Keratinocyte (primary cell): ENCODE data around the gene CEACAM20. TPM values are rescaled to one million over a fixed set of nuclear protein-coding genes. Genes with fewer than 3 reads are reported as not detected.

Experiments used
- DNase-seq: peaks from one replicate; pipeline ENCODE4 v3.0.0-alpha.2; 2011; ENCODE audit warnings: low read depth, missing footprints, low spot score
- FAIRE-seq: peaks from 2 replicates; lab custom pipeline; 2011; peaks lifted over from hg19 to GRCh38; lab: Jason Lieb, UNC
- H2AFZ ChIP-seq: 2 replicates; pipeline ENCODE4 v1.6.0; 2012; ENCODE audit warnings: low read length, control low read depth, inconsistent platforms; ENCODE audit not compliant: control insufficient read depth
- H3K27ac ChIP-seq: 2 replicates; pipeline ENCODE4 v1.5.1; 2011; ENCODE audit warnings: low read length; ENCODE audit not compliant: control insufficient read depth, insufficient read depth
- H3K27me3 ChIP-seq: 3 replicates; pipeline ENCODE4 v1.6.0; 2011; ENCODE audit warnings: low read length; ENCODE audit not compliant: control insufficient read depth, insufficient read depth; ENCODE audit errors: extremely low read depth
- H3K36me3 ChIP-seq, 2 experiments: 2 replicates in 1 of 2; 3 replicates in 1 of 2; pipeline ENCODE4 v1.5.1; 2011; ENCODE audit warnings: low read length in 2 of 2, mild to moderate bottlenecking in 1 of 2; ENCODE audit not compliant: control insufficient read depth in 2 of 2, insufficient read depth in 2 of 2; ENCODE audit errors: extremely low read depth in 1 of 2
- H3K4me1 ChIP-seq: 3 replicates; pipeline ENCODE4 v1.5.1; 2011; ENCODE audit warnings: low read length; ENCODE audit not compliant: control insufficient read depth, insufficient read depth; ENCODE audit errors: extremely low read depth
- H3K4me2 ChIP-seq: 3 replicates; pipeline ENCODE4 v1.6.0; 2011; ENCODE audit warnings: low read depth, low read length; ENCODE audit not compliant: control insufficient read depth, insufficient read depth; ENCODE audit errors: extremely low read depth
- H3K4me3 ChIP-seq, 3 experiments: fragments of 200-600 bp in 1 of 3; sonication (generic) in 1 of 3; 2 replicates in 2 of 3; 3 replicates in 1 of 3; pipeline ENCODE4 v1.5.1; 2011 to 2016; ENCODE audit warnings: low read length in 3 of 3, mild to moderate bottlenecking in 3 of 3, control low read depth in 2 of 3, inconsistent platforms in 1 of 3, low read depth in 1 of 3, mixed read lengths in 1 of 3, mixed run types in 1 of 3, moderate library complexity in 1 of 3; ENCODE audit not compliant: control insufficient read depth in 2 of 3, insufficient read depth in 2 of 3; ENCODE audit errors: extremely low read depth in 1 of 3
- H3K79me2 ChIP-seq: 2 replicates; pipeline ENCODE4 v1.6.0; 2012; ENCODE audit warnings: low read length; ENCODE audit not compliant: control insufficient read depth, insufficient read depth
- H3K9ac ChIP-seq: 3 replicates; pipeline ENCODE4 v1.6.0; 2011; ENCODE audit warnings: low read length; ENCODE audit not compliant: control insufficient read depth, insufficient read depth; ENCODE audit errors: extremely low read depth
- H3K9me1 ChIP-seq: 3 replicates; pipeline ENCODE4 v1.6.0; 2011; ENCODE audit warnings: low read length; ENCODE audit not compliant: control insufficient read depth, insufficient read depth; ENCODE audit errors: extremely low read depth
- H3K9me3 ChIP-seq: 2 replicates; pipeline ENCODE4 v1.5.1; 2012; ENCODE audit warnings: low read depth, low read length; ENCODE audit not compliant: control insufficient read depth
- H4K20me1 ChIP-seq: 3 replicates; pipeline ENCODE4 v1.6.0; 2011; ENCODE audit warnings: low read length; ENCODE audit not compliant: control insufficient read depth, insufficient read depth; ENCODE audit errors: extremely low read depth
- EZH2 ChIP-seq: IDR thresholded peaks from one replicate; pipeline ENCODE4 v1.6.1; 2012; ENCODE audit warnings: inconsistent platforms, mild to moderate bottlenecking, low read length, moderate library complexity
- dilution Hi-C: fragments of 300-500 bp; cut with MboI; formaldehyde crosslinking; loops from one replicate; pipeline ENCODE4 v1.7.0; 2020; ENCODE audit warnings: low sequenced_read_pairs; ENCODE audit not compliant: extremely low pct_ligation_motif_present
- polyA minus RNA-seq, 3 experiments: library from RNA; depleted of rRNA, polyadenylated mRNA; stranded (reverse); fragments of >200 nt; gene quantifications; 1 replicate in 1 of 3; 2 replicates in 1 of 3; 3 replicates in 1 of 3; pipeline ENCODE4 v1.2.3, GENCODE V29; 2011
- polyA plus RNA-seq, 5 experiments: library from polyadenylated mRNA; depleted of rRNA in 3 of 5; stranded (reverse) in 3 of 5; stranded (forward) in 1 of 5; unstranded in 1 of 5; fragments of >200 nt; gene quantifications; 1 replicate in 1 of 5; 2 replicates in 3 of 5; 3 replicates in 1 of 5; pipeline versions ENCODE4 v1.2.1 to v1.2.3, GENCODE V29; 2011 to 2012; ENCODE audit warnings: missing spikeins in 2 of 5, low read depth in 1 of 5, low replicate concordance in 1 of 5
- TF ChIP-seq, protein P1 (sequence below), 3 experiments: IDR thresholded peaks in 1 of 3; conservative IDR thresholded peaks in 1 of 3; optimal IDR thresholded peaks in 1 of 3; 2 replicates in 2 of 3; 3 replicates in 1 of 3; pipeline versions ENCODE3 to v1.5.1; 2011; ENCODE audit warnings: low read length in 3 of 3, mild to moderate bottlenecking in 3 of 3, moderate library complexity in 2 of 3, control low read depth in 1 of 3, inconsistent platforms in 1 of 3; ENCODE audit not compliant: insufficient read depth in 2 of 3; ENCODE audit errors: extremely low read depth in 1 of 3

Gene CEACAM20
- polyA plus RNA-seq (not detected in 3 replicates), polyA minus RNA-seq (not detected in 3 replicates)
- not detected for polyA plus RNA-seq (2011; ENCODE audit: low read depth)
- polyA plus RNA-seq (2011; cell fraction: cytosol; rRNA removed) = not detected in 2 replicates
- not detected in 2 replicates for polyA plus RNA-seq (2011; cell fraction: nucleus; rRNA removed)
- polyA plus RNA-seq (2012; ENCODE audit: low replicate concordance) = not detected in 2 replicates
- not detected for polyA minus RNA-seq (2011; cell fraction: cytosol; rRNA and poly(A)+ RNA removed)
- polyA minus RNA-seq (2011; cell fraction: nucleus; rRNA and poly(A)+ RNA removed) = not detected in 2 replicates

DNA sequence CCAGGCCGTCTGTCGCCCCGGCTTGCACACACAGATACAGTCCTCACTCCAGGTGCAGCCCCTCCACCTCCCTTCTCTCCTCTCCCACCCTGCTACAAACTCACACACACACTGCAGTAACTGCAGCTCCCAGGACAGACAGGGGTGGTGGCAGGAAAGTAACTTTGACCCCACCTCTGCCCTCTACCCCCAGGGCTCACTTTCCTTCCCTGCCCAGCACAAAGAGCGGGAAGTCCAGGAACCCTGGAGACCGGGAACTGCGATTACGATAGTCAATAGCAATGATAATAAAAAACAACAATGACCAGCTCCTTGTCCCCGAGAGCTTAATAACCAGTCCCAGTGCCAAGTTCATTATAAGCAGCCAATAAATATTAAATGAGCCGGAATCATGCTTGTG is at the start of gene CEACAM20:
TSS of gene CEACAM20 (minus strand) at position 140 of the 400 bp plus-strand sequence. CDS start 166 bp downstream, outside the sequence.
- H3K79me2 ChIP-seq = no peaks in the 10 kb centered on the region
- H4K20me1 ChIP-seq = no peaks in the 10 kb centered on the region
- H3K4me2 ChIP-seq = no peak within 1 kb of the TSS
- FAIRE-seq (no peak), DNase-seq (no peak)
- H3K4me3 ChIP-seq = no peak within 1 kb of the TSS
- H3K9me3 ChIP-seq = no peaks in the 10 kb centered on the region
- no peaks in the 10 kb centered on the region for H3K9me1 ChIP-seq
- dilution Hi-C loops = no loop called here
- no peak within 1 kb of the TSS for H3K27ac ChIP-seq
- H3K27me3 ChIP-seq = peaks cover 11% of the 10 kb centered on the region
- no peaks in the 10 kb centered on the region for H3K4me1 ChIP-seq
- H3K9ac ChIP-seq = no peak within 1 kb of the TSS
- no peak within 1 kb of the TSS for H2AFZ ChIP-seq
- no peaks in the 10 kb centered on the region for H3K36me3 ChIP-seq
- TF ChIP-seq, protein P1, sequence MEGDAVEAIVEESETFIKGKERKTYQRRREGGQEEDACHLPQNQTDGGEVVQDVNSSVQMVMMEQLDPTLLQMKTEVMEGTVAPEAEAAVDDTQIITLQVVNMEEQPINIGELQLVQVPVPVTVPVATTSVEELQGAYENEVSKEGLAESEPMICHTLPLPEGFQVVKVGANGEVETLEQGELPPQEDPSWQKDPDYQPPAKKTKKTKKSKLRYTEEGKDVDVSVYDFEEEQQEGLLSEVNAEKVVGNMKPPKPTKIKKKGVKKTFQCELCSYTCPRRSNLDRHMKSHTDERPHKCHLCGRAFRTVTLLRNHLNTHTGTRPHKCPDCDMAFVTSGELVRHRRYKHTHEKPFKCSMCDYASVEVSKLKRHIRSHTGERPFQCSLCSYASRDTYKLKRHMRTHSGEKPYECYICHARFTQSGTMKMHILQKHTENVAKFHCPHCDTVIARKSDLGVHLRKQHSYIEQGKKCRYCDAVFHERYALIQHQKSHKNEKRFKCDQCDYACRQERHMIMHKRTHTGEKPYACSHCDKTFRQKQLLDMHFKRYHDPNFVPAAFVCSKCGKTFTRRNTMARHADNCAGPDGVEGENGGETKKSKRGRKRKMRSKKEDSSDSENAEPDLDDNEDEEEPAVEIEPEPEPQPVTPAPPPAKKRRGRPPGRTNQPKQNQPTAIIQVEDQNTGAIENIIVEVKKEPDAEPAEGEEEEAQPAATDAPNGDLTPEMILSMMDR (optimal IDR thresholded peaks at IDR 0.05 in 1 of 3, IDR thresholded peaks at IDR 0.05 in 1 of 3, conservative IDR thresholded peaks at IDR 0.05 in 1 of 3; ENCODE audit: extremely low read depth in 1 of 3, insufficient read depth in 2 of 3, low read length in 3 of 3) = no peak
- no peak for TF ChIP-seq EZH2

- H3K9me3 ChIP-seq = no peaks in the 10 kb centered on the region
- no peak overlapping the region for H3K4me2 ChIP-seq
- dilution Hi-C loops = no loop called here
- no peak overlapping the region for H3K4me3 ChIP-seq
- H2AFZ ChIP-seq = no peak overlapping the region
- DNase-seq (no peak), FAIRE-seq (no peak)
- no peaks in the 10 kb centered on the region for H3K27me3 ChIP-seq
- no peaks in the 10 kb centered on the region for H3K36me3 ChIP-seq
- H3K79me2 ChIP-seq = no peaks in the 10 kb centered on the region
- H4K20me1 ChIP-seq = no peaks in the 10 kb centered on the region
- no peaks in the 10 kb centered on the region for H3K4me1 ChIP-seq
- no peak overlapping the region for H3K9ac ChIP-seq
- no peak overlapping the region for H3K27ac ChIP-seq
- H3K9me1 ChIP-seq = no peaks in the 10 kb centered on the region
- no peak for TF ChIP-seq EZH2
- TF ChIP-seq, protein P1 (optimal IDR thresholded peaks at IDR 0.05 in 1 of 3, IDR thresholded peaks at IDR 0.05 in 1 of 3, conservative IDR thresholded peaks at IDR 0.05 in 1 of 3; ENCODE audit: extremely low read depth in 1 of 3, insufficient read depth in 2 of 3, low read length in 3 of 3) = no peak
Measured at GRCh38 chr19:44577566-44577874, 48.0 kb upstream of the CEACAM20 start.
